NCI-H2081 (cell line): ENCODE data around the gene FOXN1.
A peak's percentile ranks its signal among the peaks of the same experiment; 100 is the strongest.

ENCODE experiments used
- DNase-seq, 2 experiments: peaks; one replicate each; lab custom pipeline; 2025; lab: John Stamatoyannopoulos, UW

FOXN1 gene

DNA sequence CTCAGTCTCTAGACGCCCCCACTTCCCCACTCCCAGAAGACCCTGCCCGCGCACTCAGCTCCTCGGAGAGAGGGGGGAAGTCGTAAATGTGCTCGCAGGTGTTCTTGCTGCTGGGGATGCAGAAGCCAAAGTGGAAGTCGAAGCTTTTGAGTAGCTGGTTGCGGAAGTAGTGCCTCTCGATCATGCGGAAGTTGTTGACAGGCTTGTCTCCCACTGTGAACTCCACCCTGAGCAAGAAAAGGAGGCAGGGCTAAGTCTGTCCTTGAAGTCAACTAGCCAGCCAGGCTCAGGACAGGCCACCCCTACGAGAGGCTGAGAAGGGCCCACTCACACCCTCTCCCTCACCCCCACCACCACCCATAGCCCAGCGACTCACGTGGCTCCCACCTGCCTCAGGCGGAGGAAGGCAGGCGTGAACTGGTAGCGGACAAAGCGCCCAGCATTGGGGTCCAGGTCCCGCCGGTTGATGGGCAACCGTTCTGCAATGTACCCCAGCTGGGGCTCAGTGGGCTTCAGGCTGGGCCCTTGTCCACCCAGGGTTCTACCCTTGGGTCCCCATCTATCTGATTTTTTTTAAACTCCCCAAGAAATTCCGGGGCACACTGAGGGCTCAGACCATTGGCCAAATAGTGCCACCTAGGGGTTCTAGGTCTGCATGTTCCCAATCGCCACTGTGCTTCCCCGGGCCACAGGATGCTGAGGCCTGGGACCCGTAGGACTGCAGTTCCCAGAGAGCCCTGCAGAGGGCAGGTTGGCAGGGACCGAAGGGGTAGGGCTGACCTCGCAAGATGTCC lies 41.7 kb downstream of the FOXN1 start:
- peak; percentile 27 to 35 for DNase-seq

GRCh38 chr17:28548417-28549130 lies 42.4 kb downstream of the FOXN1 start:
- no peak for DNase-seq

- no peak for DNase-seq
Observed at GRCh38 chr17:28549236-28550132, 43.3 kb downstream of the FOXN1 start.

- no peak for DNase-seq
Observed at GRCh38 chr17:28550858-28551257, 44.7 kb downstream of the FOXN1 start.

DNA sequence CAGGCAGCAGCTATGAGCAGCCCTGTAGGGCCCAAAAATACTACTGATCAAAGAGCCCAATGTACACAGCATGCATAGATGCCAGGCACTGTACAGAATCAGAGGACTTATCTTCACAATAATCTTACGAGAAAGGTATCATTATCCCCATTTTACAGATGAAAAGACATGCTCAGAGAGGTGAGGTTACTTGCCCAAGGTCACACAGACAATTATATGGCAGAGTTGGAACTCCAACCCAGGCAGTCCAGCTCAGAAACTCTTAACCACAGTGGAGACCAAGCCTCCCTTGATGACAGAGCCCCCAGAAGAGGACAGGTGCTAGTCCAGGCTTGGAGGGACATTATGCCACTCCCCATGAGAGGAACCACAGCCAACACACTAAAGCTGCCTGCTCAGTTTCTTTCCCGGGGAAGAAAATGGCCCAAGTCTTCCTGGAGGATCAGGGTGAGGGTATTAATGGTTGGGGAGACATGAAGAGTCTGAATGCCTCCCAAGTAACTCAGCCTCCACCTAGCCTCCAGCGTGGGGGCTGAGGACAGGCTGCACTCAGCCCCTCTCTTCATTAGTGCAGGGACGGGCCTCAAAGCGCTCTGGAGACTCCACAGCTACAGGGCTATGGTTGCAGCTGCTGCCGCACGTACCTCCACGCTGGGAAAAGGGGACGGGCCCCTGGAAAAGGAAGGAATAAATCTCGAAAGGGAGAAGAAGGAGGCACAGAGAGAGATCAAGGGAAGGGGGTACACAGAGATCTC lies 45.5 kb downstream of the FOXN1 start:
- no peak for DNase-seq

DNA sequence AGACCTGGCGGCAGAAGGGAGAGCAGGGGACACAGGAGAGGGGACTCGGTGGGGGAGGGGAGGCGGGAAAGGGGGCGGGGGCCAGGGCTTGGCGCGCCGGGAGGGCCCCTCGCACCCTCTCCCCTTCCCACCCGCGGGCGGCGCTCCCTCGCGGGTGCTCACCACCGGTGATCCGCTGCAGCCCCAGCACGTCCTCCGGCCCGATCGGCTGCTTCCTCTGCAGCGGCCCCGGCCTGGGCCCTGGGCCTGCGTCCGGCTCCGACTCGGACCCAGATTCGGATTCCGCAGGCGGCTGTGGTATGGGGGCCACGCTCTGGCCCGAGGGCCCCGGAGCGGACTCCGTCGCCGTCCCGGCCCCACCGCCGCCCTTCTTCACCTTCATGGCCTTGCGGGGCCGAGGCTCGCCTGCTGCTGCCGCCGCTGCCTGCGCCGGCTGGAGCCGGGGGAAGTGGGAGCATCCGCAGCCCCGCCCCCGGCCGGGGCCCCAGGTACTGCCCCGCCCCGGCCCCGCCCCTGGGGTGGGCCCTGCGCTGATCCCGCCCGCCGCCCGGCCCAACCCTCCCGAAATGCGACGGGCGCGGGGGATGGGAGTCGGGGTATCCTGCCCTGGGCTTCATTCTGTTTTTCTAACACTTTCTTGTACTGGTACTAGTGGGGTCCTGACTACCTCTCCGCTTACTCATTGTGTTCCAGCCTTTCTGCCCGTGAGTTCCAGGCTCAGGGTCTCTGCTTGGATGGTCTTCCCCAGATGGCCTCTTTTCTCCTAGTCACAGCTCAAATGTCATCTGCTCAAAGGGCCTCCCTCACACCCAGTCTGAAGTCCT lies 46.2 kb downstream of the FOXN1 start, which contains the start of gene UNC119:
TSS of gene UNC119 (minus strand) at position 449 of the 824 bp plus-strand sequence. CDS start at position 382, 67 bp downstream.
- peak; percentile 51 to 59 for DNase-seq

GRCh38 chr17:28553000-28553505 lies 46.9 kb downstream of the FOXN1 start:
- no peak for DNase-seq

- DNase-seq = no peak
Observed at GRCh38 chr17:28554565-28554964, 48.4 kb downstream of the FOXN1 start.

DNA sequence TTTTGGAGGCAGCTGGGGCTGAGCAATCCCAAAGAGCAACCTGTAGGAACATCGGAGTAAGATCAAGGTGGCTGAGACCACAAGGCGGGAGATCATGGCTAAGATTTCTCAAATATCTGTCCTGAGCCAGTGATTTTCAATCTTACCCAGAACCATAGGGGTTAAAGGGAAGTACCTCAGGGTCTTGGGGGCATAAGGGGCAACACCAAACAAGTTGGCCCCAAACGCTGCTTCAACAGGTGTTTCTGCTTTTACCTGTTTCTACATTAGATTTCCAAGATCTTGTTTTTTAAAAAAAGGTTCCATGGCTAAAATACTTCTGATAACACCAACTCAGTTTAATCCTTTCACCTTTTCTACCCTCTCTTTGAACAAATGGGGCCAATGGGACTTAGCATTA lies 48.9 kb downstream of the FOXN1 start:
- DNase-seq = no peak

DNA sequence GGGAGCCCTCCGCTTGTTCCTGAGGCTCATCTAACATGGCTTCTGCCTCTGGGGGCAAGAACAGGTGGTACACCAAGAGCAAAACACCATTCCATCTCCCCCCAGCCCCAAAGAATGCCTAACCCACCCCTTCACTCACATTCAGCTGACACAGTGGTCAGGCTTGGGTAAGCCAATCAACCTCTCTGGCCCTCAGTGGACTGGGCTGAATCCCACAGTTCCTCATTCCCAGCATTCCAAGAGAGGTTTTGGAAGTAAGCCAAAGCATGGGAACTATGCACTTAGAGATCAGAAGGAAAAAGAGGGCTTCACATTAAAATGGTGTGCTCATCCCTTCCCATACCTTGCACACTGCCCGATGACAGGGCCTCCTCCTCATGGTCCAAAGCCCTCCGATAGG lies 57.3 kb downstream of the FOXN1 start:
- no peak for DNase-seq

GRCh38 chr17:28567604-28568003 lies 61.5 kb downstream of the FOXN1 start:
- DNase-seq = no peak

DNA sequence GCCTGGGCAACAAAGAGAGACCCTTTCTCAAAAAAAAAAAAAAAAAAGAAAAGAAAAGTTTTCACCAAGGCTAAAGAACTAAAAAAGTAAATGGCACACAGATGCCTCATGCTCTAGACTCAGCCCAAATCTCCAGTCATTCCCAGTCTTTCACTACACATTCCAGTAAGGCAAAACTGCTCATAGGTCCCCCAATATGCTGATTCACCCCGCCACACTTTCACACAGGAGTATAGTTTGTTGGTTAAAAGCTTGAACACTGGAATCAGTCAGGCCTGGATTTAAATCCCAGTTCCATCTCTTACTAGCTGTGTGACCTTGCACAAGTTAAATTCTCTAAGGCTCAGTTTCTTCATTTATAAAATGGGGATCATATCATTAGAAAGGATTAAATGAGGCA lies 63.3 kb downstream of the FOXN1 start:
- no peak for DNase-seq

DNA sequence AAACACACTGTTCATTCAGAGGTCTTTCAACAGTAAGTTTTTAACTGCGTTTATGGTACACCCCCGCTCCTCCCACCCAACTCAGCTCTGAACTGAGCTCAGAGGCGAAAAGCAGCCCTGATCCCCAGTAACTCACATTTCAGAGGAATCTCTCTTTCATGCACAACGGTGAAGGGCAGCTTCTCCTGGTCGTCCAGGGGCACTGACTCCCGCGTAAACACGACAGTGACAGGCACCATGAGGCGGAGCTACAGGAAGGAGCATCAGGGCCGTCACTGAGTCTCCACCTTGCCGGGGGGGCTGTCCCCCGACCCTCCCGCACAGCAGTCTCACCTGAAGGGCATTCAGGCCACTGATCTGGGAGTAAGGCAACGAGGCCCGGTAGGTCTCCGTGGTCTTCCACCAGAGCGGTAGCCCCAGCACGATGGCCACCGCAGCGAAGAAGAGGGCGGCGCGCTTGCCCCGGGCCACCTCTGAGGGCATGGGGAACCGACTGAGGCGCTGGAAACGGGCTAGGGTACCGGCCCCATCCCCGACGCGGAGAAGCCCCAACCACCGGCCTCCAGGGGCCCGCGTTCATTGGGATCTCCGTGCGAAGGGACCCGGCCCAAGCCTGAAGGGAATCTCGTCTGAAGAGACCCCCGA lies 64.7 kb downstream of the FOXN1 start:
- DNase-seq = peak; percentile 12 to 63

GRCh38 chr17:28571361-28572122 lies 65.4 kb downstream of the FOXN1 start, which contains the start of gene PIGS:
PIGS (minus strand) TSS chr17:28571524; CDS start chr17:28571496, 28 bp downstream.
- peak; percentile 87 to 93 for DNase-seq

- no peak for DNase-seq
Observed at GRCh38 chr17:28572259-28573039, 66.3 kb downstream of the FOXN1 start.

- no peak for DNase-seq
Observed at GRCh38 chr17:28573040-28573380, 66.9 kb downstream of the FOXN1 start.

DNA sequence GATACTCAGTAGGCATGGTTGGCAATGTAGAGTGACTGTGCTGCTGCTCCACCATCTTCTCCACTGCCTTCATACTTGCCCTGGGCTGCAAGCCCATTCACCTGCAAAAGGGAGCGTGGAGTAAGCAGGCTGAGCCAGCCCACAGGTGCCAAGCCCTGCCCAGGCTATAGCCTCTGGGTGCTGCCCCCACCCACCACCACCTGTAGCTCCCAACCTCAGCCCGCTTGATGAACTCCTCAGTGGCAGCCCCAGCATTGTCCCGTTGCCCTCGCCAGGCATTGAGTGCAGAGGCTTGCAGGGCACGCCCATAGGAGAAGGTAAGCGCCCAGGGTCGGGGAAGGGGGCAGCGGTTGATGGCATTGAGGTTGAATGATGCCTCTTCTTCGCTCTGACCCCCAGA lies 67.4 kb downstream of the FOXN1 start:
- DNase-seq = no peak

- DNase-seq = no peak
Observed at GRCh38 chr17:28573966-28574480, 67.9 kb downstream of the FOXN1 start.
